Glutamatergic neuron (in vitro differentiated cells): ENCODE results near the gene MEN1. TPM values are rescaled to one million over a fixed set of nuclear protein-coding genes. Genes with fewer than 3 reads are reported as not detected.

Source experiments
- DNase-seq: peaks from one replicate; pipeline ENCODE4 v3.0.0; 2022
- H3K27ac Mint-ChIP-seq: one replicate; pipeline ENCODE4 v1.8.0; 2020; ENCODE audit warnings: mild to moderate bottlenecking, mixed read lengths, inconsistent platforms; ENCODE audit not compliant: unreplicated experiment
- H3K27me3 Mint-ChIP-seq: one replicate; pipeline ENCODE4 v1.8.0; 2020; ENCODE audit warnings: mild to moderate bottlenecking, moderate library complexity, mixed read lengths, inconsistent platforms; ENCODE audit not compliant: unreplicated experiment
- H3K36me3 Mint-ChIP-seq: one replicate; pipeline ENCODE4 v1.8.0; 2020; ENCODE audit warnings: mild to moderate bottlenecking, mixed read lengths, inconsistent platforms; ENCODE audit not compliant: unreplicated experiment
- H3K4me1 Mint-ChIP-seq: one replicate; pipeline ENCODE4 v1.8.0; 2020; ENCODE audit warnings: mild to moderate bottlenecking, low read depth, mixed read lengths, inconsistent platforms; ENCODE audit not compliant: unreplicated experiment
- H3K4me3 Mint-ChIP-seq: one replicate; pipeline ENCODE4 v1.8.0; 2020; ENCODE audit warnings: mild to moderate bottlenecking, mixed read lengths, inconsistent platforms; ENCODE audit not compliant: unreplicated experiment
- H3K9me3 Mint-ChIP-seq: one replicate; pipeline ENCODE4 v1.8.0; 2020; ENCODE audit warnings: mild to moderate bottlenecking, moderate library complexity, mixed read lengths, inconsistent platforms; ENCODE audit not compliant: unreplicated experiment
- CTCF ChIP-seq: fragments of 200-600 bp; sonication (generic); IDR thresholded peaks from one replicate; pipeline ENCODE4 v1.5.0; 2021; ENCODE audit not compliant: partially characterized antibody, unreplicated experiment
- total RNA-seq: library from RNA; stranded (reverse); fragmentation: NEBNext Ultra II Directional; extraction: Animal tissue kit (Norgen Biotek cat#: 25700); gene quantifications from one replicate; pipeline ENCODE4 v1.2.1, GENCODE V29; 2021; ENCODE audit not compliant: unreplicated experiment

MEN1 gene
- total RNA-seq, 1 donor from 2014 or later: 39.7 TPM

- Mint-ChIP-seq H3K36me3 (peaks cover 2% of the 10 kb centered on the region), H3K4me1 (peaks cover 10% of the 10 kb centered on the region), H3K27me3 (peaks cover 12% of the 10 kb centered on the region), H3K4me3 (no peak overlapping the region), H3K9me3 (peaks cover 2% of the 10 kb centered on the region), H3K27ac (no peak overlapping the region)
- no peak for DNase-seq
- no peak for TF ChIP-seq CTCF
Observed at GRCh38 chr11:64754919-64755662, 55.3 kb downstream of the MEN1 start.

GRCh38 chr11:64754124-64754918 is 56.0 kb downstream of the MEN1 start:
- no peak for TF ChIP-seq CTCF
- no peak overlapping the region for H3K4me3 Mint-ChIP-seq
- H3K27ac Mint-ChIP-seq: no peak overlapping the region
- H3K4me1 Mint-ChIP-seq: peaks cover 2% of the 10 kb centered on the region
- H3K36me3 Mint-ChIP-seq: peaks cover 3% of the 10 kb centered on the region
- peaks cover 12% of the 10 kb centered on the region for H3K27me3 Mint-ChIP-seq
- DNase-seq: no peak
- H3K9me3 Mint-ChIP-seq: peaks cover 2% of the 10 kb centered on the region

Other genes with a start within 250 kb of the MEN1 start
- not detected for gene SLC22A12, start 219.3 kb downstream of the MEN1 start, total RNA-seq
- gene NRXN2, start 87.4 kb downstream of the MEN1 start, total RNA-seq: 50.4 TPM
- gene RASGRP2, start 66.4 kb downstream of the MEN1 start, total RNA-seq: 2.9 TPM
- 5.5 TPM for gene PYGM, start 50.6 kb downstream of the MEN1 start, total RNA-seq
- gene SF1, start 32.0 kb downstream of the MEN1 start, total RNA-seq: 415 TPM
- 15.9 TPM for gene MAP4K2, start 7.3 kb downstream of the MEN1 start, total RNA-seq
- gene CDC42BPG, start 34.1 kb upstream of the MEN1 start, total RNA-seq: 2.3 TPM
- gene EHD1, start 68.1 kb upstream of the MEN1 start, total RNA-seq: 114 TPM
- 25.9 TPM for gene ATG2A, start 106.7 kb upstream of the MEN1 start, total RNA-seq
- gene PPP2R5B, start 114.1 kb upstream of the MEN1 start, total RNA-seq: 148 TPM
- gene GPHA2, start 125.3 kb upstream of the MEN1 start, total RNA-seq: not detected
- gene MAJIN, start 161.6 kb upstream of the MEN1 start, total RNA-seq: not detected
- gene BATF2, start 186.4 kb upstream of the MEN1 start, total RNA-seq: not detected
- 68.4 TPM for gene ARL2, start 203.6 kb upstream of the MEN1 start, total RNA-seq
- gene SNX15, start 216.9 kb upstream of the MEN1 start, total RNA-seq: 40.4 TPM
- 14.4 TPM for gene SAC3D1, start 230.7 kb upstream of the MEN1 start, total RNA-seq
- gene NAALADL1, start 248.0 kb upstream of the MEN1 start, total RNA-seq: 1.6 TPM